PC-3 (cell line): ENCODE results near the gene COASY. TPM values are rescaled to one million over a fixed set of nuclear protein-coding genes. Genes with fewer than 3 reads are reported as not detected.
A peak's percentile ranks its signal among the peaks of the same experiment; 100 is the strongest.
"Not testable (repeated sequence)": the region's sequence is repeated elsewhere in the genome, so short reads cannot be mapped to it uniquely, and the experiment has no call there.

Experiments
- ATAC-seq: fragments of 200-7000 bp; cut with Tn5 transposase; 2 replicates; pipeline ENCODE4 v1.9.1; 2020; ENCODE audit warnings: mild to moderate bottlenecking, moderate library complexity
- BruUV-seq: library from RNA; stranded (reverse); fragments of 400-500 nt; replicated peaks from 2 replicates; lab custom pipeline; 2021; lab: Mats Ljungman, UMichigan
- CTCF ChIA-PET: fragments of 300-600 bp; sonication (Branson Sonifier 250); formaldehyde crosslinking; loops from one replicate; lab custom pipeline; 2022; ENCODE audit warnings: antibody characterized with exemption; lab: Charles Lee
- POLR2A ChIA-PET: fragments of 300-600 bp; sonication (Branson Sonifier 250); formaldehyde crosslinking; loops from one replicate; lab custom pipeline; 2022; ENCODE audit warnings: antibody characterized with exemption; ENCODE audit not compliant: unreplicated experiment; lab: Charles Lee
- DNase-seq: peaks from one replicate; pipeline ENCODE4 v3.0.0-alpha.2; 2015
- H2AFZ ChIP-seq: fragments of 300-600 bp; sonication (generic); 2 replicates; pipeline ENCODE4 v1.6.0; 2016; ENCODE audit warnings: antibody characterized with exemption, low read length
- H3F3A ChIP-seq: fragments of 300-600 bp; sonication (generic); one replicate; pipeline ENCODE4 v1.6.0; 2017; ENCODE audit warnings: antibody characterized with exemption, low read length, control low read depth, mild to moderate bottlenecking; ENCODE audit not compliant: unreplicated experiment
- H3K27ac ChIP-seq: fragments of 300-600 bp; sonication (generic); 2 replicates; pipeline ENCODE4 v1.5.1; 2016; ENCODE audit warnings: mild to moderate bottlenecking, low read length
- H3K27me3 ChIP-seq: fragments of 300-600 bp; sonication (generic); 2 replicates; pipeline ENCODE4 v1.6.1; 2016; ENCODE audit warnings: low read length, mixed read lengths
- H3K36me3 ChIP-seq: fragments of 300-600 bp; sonication (generic); 2 replicates; pipeline ENCODE4 v1.6.1; 2016; ENCODE audit warnings: low read depth, mixed run types, low read length, mixed read lengths
- H3K4me1 ChIP-seq: fragments of 300-600 bp; sonication (generic); 2 replicates; pipeline ENCODE4 v1.5.1; 2016; ENCODE audit warnings: low read length; ENCODE audit not compliant: insufficient read depth
- H3K4me2 ChIP-seq: fragments of 300-600 bp; sonication (generic); 2 replicates; pipeline ENCODE4 v1.6.0; 2016; ENCODE audit warnings: low read length
- H3K4me3 ChIP-seq: fragments of 300-600 bp; sonication (generic); 2 replicates; pipeline ENCODE4 v1.5.1; 2016; ENCODE audit warnings: mild to moderate bottlenecking, low read length, mixed read lengths
- H3K79me2 ChIP-seq: fragments of 300-600 bp; sonication (generic); 2 replicates; pipeline ENCODE4 v1.6.1; 2017; ENCODE audit warnings: low read length, mixed read lengths
- H3K9ac ChIP-seq: fragments of 300-600 bp; sonication (generic); 2 replicates; pipeline ENCODE4 v1.6.0; 2016; ENCODE audit warnings: mild to moderate bottlenecking, low read length
- H3K9me2 ChIP-seq: fragments of 300-600 bp; sonication (generic); replicated peaks from 2 replicates; pipeline ENCODE4 v1.6.1; 2016; ENCODE audit warnings: mixed run types, low read length, mixed read lengths
- H3K9me3 ChIP-seq: fragments of 300-600 bp; sonication (generic); 2 replicates; pipeline ENCODE4 v1.6.1; 2016; ENCODE audit warnings: low read length, mixed read lengths
- H4K20me1 ChIP-seq: fragments of 300-600 bp; sonication (generic); 2 replicates; pipeline ENCODE4 v1.6.1; 2016; ENCODE audit warnings: low read length, mixed read lengths
- CTCF ChIP-seq: fragments of 300-600 bp; sonication (generic); conservative IDR thresholded peaks from 2 replicates; pipeline ENCODE4 v1.5.1; 2017; ENCODE audit warnings: antibody characterized with exemption, low read depth, mild to moderate bottlenecking, low read length
- EZH2 ChIP-seq: fragments of 300-600 bp; sonication (generic); IDR thresholded peaks from one replicate; pipeline ENCODE4 v1.6.1; 2017; ENCODE audit warnings: antibody characterized with exemption, mild to moderate bottlenecking, low read length; ENCODE audit not compliant: unreplicated experiment
- EZH2phosphoT487 ChIP-seq: fragments of 300-600 bp; sonication (generic); IDR thresholded peaks from 2 replicates; pipeline ENCODE4 v1.6.1; 2018; ENCODE audit warnings: mild to moderate bottlenecking, antibody characterized with exemption, low read length, borderline replicate concordance
- intact Hi-C: fragments of 100-400 bp; cut with micrococcal nuclease; formaldehyde crosslinking; loops from 2 replicates; pipeline ENCODE4 v1.9.0; 2023
- total RNA-seq: library from RNA; depleted of rRNA; stranded (reverse); fragments of >200 nt; gene quantifications from 2 replicates; pipeline ENCODE4 v1.2.3, GENCODE V29; 2014

Gene COASY
- total RNA-seq, 1 experiment from 2014 or later, result 33.3 TPM

- Histone ChIP-seq H3K27ac (peak overlapping the region; percentile 35; the same call in 1 of the 2 replicates), H3K9me3 (no peaks in the 10 kb centered on the region), H4K20me1 (no peaks in the 10 kb centered on the region), H3K9me2 (no peaks in the 10 kb centered on the region), H3F3A (no peaks in the 10 kb centered on the region), H2AFZ (peak overlapping the region; percentile 77), H3K4me2 (peak overlapping the region; percentile 90), H3K4me1 (peaks cover 4% of the 10 kb centered on the region; the same call in 1 of the 2 replicates), H3K4me3 (peak overlapping the region; percentile 98), H3K79me2 (peaks cover 62% of the 10 kb centered on the region), H3K27me3 (no peaks in the 10 kb centered on the region), H3K9ac (peak overlapping the region; percentile 92), H3K36me3 (no peaks in the 10 kb centered on the region)
- DNase-seq (no peak), ATAC-seq (peak; percentile 68)
- intact Hi-C loops, result loop anchor here (5.0 kb wide), 1 partner anchor 69 kb away; the partner anchor contains the start of gene PLEKHH3
- TSS peak; percentile 55 for BruUV-seq
- TF ChIP-seq EZH2, result no peak
- POLR2A ChIA-PET, result interaction anchor here (0.5 to 0.6 kb wide), 3 partner anchors 15 to 527 kb away, joined by 3 to 4 read pairs (median 4); no protein-coding TSS in a partner anchor
- CTCF ChIA-PET, result interaction anchor here (0.9 to 1.7 kb wide), 6 partner anchors 10 to 72 kb away, joined by 3 to 15 read pairs (median 4); partner anchors contain the start of genes NAGLU and PSMC3IP
These were observed 46.6 kb downstream of the COASY start for GRCh38 chr17:42608305-42609181.

- Histone ChIP-seq H2AFZ (peak within 1 kb of the TSS; percentile 93), H3K36me3 (no peaks in the 10 kb centered on the region), H3K4me1 (peaks cover 4% of the 10 kb centered on the region; the same call in 1 of the 2 replicates), H3K4me2 (peak within 1 kb of the TSS; percentile 97), H3K9ac (peak within 1 kb of the TSS; percentile 92), H3K4me3 (peak within 1 kb of the TSS; percentile 98), H3K79me2 (peaks cover 58% of the 10 kb centered on the region), H3K9me3 (no peaks in the 10 kb centered on the region), H3K27ac (peak within 1 kb of the TSS; percentile 50), H3K9me2 (no peaks in the 10 kb centered on the region), H4K20me1 (no peaks in the 10 kb centered on the region), H3F3A (no peaks in the 10 kb centered on the region), H3K27me3 (no peaks in the 10 kb centered on the region)
- ATAC-seq (peak; percentile 88), DNase-seq (peak; percentile 97)
- BruUV-seq, result no TSS peak
- CTCF ChIA-PET, result interaction anchor here (0.6 to 1.7 kb wide), 9 partner anchors 9 to 73 kb away, joined by 3 to 15 read pairs (median 3); partner anchors contain the start of genes NAGLU, PLEKHH3 and PSMC3IP
- TF ChIP-seq EZH2 (no peak), EZH2phosphoT487 (no peak), CTCF (no peak; the same call in 1 of the 2 replicates)
- POLR2A ChIA-PET, result interaction anchor here (0.6 kb wide), 1 partner anchor 15 kb away, joined by 4 read pairs; no protein-coding TSS in a partner anchor
- intact Hi-C loops, result loop anchor here (5.0 kb wide), 1 partner anchor 68 kb away; the partner anchor contains the start of gene PLEKHH3
These were observed 47.4 kb downstream of the COASY start, which contains the start of the genes RETREG3 and TUBG1 for GRCh38 chr17:42609182-42609813. Gene RETREG3, minus strand, starts transcription at chr17:42609374. Its CDS starts 50 bp downstream, at chr17:42609324. Gene TUBG1, plus strand, starts transcription at chr17:42609683. Its CDS starts 55 bp downstream, at chr17:42609738.

- CTCF ChIA-PET, result interaction anchor here (0.6 to 1.7 kb wide), 8 partner anchors 8 to 71 kb away, joined by 3 to 15 read pairs (median 4); partner anchors contain the start of genes PLEKHH3 and PSMC3IP
- Histone ChIP-seq H3K4me3 (peak overlapping the region; percentile 98), H3K9ac (peak overlapping the region; percentile 91), H3K4me2 (peak overlapping the region; percentile 97), H2AFZ (peak overlapping the region; percentile 93), H3K79me2 (peaks cover 49% of the 10 kb centered on the region), H3K27ac (peak overlapping the region; percentile 50)
- POLR2A ChIA-PET, DNase-seq, H3K4me1 ChIP-seq, H3K36me3 ChIP-seq, H3K27me3 ChIP-seq, H4K20me1 ChIP-seq, H3K9me2 ChIP-seq, H3F3A ChIP-seq, H3K9me3 ChIP-seq: not testable (repeated sequence)
- intact Hi-C loops, result loop anchor here (5.0 kb wide), 1 partner anchor 67 kb away; the partner anchor contains the start of gene PLEKHH3
- BruUV-seq, result TSS peak; percentile 76
- ATAC-seq, result peak; percentile 30
These were observed 48.2 kb downstream of the COASY start for GRCh38 chr17:42609814-42610801.
